Tibial nerve (tissue), 4 donors: Measurements from ENCODE around the gene RBFOX1.

Source experiments
- EP300 ChIP-seq, 2 donors: sonication (generic); formaldehyde crosslinking; IDR thresholded peaks; one replicate each; pipeline ENCODE4 v1.6.1; 2017; ENCODE audit warnings: antibody characterized with exemption in 2 of 2, mild to moderate bottlenecking in 1 of 2
- POLR2A ChIP-seq, 2 donors: fragments of 450-650 bp; IDR thresholded peaks; one replicate each; pipeline ENCODE4 v1.6.1; 2017; ENCODE audit warnings: antibody characterized with exemption in 2 of 2, mild to moderate bottlenecking in 2 of 2, moderate library complexity in 2 of 2
- TF ChIP-seq, protein P1 (sequence below), 5 experiments: fragments of 200-600 bp in 3 of 5; fragments of 450-650 bp in 2 of 5; sonication (generic) in 3 of 5; IDR thresholded peaks; one replicate each; pipeline ENCODE4 v1.5.1; 2016 to 2019; ENCODE audit warnings: antibody characterized with exemption in 5 of 5, mild to moderate bottlenecking in 3 of 5, moderate library complexity in 2 of 5

DNA sequence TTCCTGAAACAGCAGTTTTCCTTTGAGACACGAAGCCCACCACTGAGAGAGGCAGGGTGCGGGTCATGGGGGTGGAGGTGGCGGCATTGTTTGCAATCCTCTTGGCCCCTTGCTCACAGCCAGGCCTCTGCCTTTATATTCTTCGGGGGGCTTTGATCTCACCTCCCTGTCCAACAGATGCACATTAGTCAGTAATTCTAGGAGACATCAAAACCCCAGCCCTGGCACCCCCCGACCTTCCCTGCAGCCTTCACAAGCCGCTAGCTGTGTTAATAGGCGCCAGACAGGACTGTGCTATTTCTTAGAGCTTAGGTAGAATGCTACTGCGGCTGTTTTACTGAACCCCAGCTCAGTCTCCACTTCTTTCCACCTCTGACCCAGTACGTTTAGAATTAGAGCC, 212.6 kb downstream of the RBFOX1 start:
- TF ChIP-seq, protein P1, sequence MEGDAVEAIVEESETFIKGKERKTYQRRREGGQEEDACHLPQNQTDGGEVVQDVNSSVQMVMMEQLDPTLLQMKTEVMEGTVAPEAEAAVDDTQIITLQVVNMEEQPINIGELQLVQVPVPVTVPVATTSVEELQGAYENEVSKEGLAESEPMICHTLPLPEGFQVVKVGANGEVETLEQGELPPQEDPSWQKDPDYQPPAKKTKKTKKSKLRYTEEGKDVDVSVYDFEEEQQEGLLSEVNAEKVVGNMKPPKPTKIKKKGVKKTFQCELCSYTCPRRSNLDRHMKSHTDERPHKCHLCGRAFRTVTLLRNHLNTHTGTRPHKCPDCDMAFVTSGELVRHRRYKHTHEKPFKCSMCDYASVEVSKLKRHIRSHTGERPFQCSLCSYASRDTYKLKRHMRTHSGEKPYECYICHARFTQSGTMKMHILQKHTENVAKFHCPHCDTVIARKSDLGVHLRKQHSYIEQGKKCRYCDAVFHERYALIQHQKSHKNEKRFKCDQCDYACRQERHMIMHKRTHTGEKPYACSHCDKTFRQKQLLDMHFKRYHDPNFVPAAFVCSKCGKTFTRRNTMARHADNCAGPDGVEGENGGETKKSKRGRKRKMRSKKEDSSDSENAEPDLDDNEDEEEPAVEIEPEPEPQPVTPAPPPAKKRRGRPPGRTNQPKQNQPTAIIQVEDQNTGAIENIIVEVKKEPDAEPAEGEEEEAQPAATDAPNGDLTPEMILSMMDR (IDR thresholded peaks at IDR 0.05): no peak
- TF ChIP-seq POLR2A (IDR thresholded peaks at IDR 0.05) (no peak), EP300 (IDR thresholded peaks at IDR 0.05) (no peak)
